HepG2 (cell line): ENCODE measurements around the gene PHIP. TPM values are rescaled to one million over a fixed set of nuclear protein-coding genes. Genes with fewer than 3 reads are reported as not detected.

Experiments
- ATAC-seq: fragments of 200-7000 bp; cut with Tn5 transposase; 3 replicates; pipeline ENCODE4 v1.9.1; 2020; ENCODE audit warnings: mild to moderate bottlenecking, moderate library complexity
- BruUV-seq: library from RNA; stranded (reverse); fragments of 400-500 nt; replicated peaks from 2 replicates; lab custom pipeline; 2021; lab: Mats Ljungman, UMichigan
- CTCF ChIA-PET: fragments of 300-600 bp; formaldehyde crosslinking; extraction: SDS; loops from one replicate; lab custom pipeline; 2021; ENCODE audit warnings: low total read pairs, inconsistent platforms, low intra/inter-chr PET ratio; lab: Yijun Ruan, JAX
- POLR2A ChIA-PET: fragments of 350-600 bp; sonication (Branson Sonifier 250); formaldehyde crosslinking; loops from one replicate; lab custom pipeline; 2020; ENCODE audit warnings: antibody characterized with exemption, inconsistent platforms; lab: Yijun Ruan, JAX
- DNase-seq: peaks from one replicate; pipeline ENCODE4 v3.0.0-alpha.2; 2015; ENCODE audit warnings: low spot score
- FAIRE-seq: peaks from 3 replicates; lab custom pipeline; 2011; peaks lifted over from hg19 to GRCh38; lab: Jason Lieb, UNC
- H2AFZ ChIP-seq: one replicate; pipeline ENCODE4 v1.6.1; 2011; ENCODE audit warnings: low read length, inconsistent platforms
- H3K27ac ChIP-seq: fragments of 300-600 bp; 3 replicates; pipeline ENCODE4 v1.8.0; 2011; ENCODE audit warnings: mixed run types, mild to moderate bottlenecking, mixed read lengths, low read length, inconsistent platforms; ENCODE audit not compliant: insufficient read depth; ENCODE audit errors: extremely low read length
- H3K27me3 ChIP-seq, 2 experiments: fragments of 200-600 bp in 1 of 2; 2 replicates in 1 of 2; 3 replicates in 1 of 2; pipeline versions ENCODE4 v1.6.0 to v1.8.0; 2011; ENCODE audit warnings: low read length in 2 of 2, mild to moderate bottlenecking in 2 of 2, moderate library complexity in 2 of 2, inconsistent platforms in 1 of 2; ENCODE audit not compliant: insufficient read depth in 2 of 2, control insufficient read depth in 1 of 2
- H3K36me3 ChIP-seq, 2 experiments: fragments of 200-600 bp in 1 of 2; replicated peaks in 1 of 2; 2 replicates in 1 of 2; 3 replicates in 1 of 2; pipeline versions ENCODE4 v1.5.1 to v1.8.0; 2011; ENCODE audit warnings: low read length in 2 of 2, inconsistent platforms in 1 of 2; ENCODE audit not compliant: insufficient read depth in 2 of 2, control insufficient read depth in 1 of 2
- H3K4me1 ChIP-seq: 2 replicates; pipeline ENCODE4 v1.5.1; 2012; ENCODE audit warnings: low read length, inconsistent platforms; ENCODE audit not compliant: insufficient read depth
- H3K4me2 ChIP-seq: 2 replicates; pipeline ENCODE4 v1.6.0; 2011; ENCODE audit warnings: low read depth, low read length, inconsistent platforms
- H3K4me3 ChIP-seq, 3 experiments: fragments of 200-600 bp in 1 of 3; sonication (generic), shearing (Covaris generic) in 1 of 3; replicated peaks in 1 of 3; 2 replicates each; pipeline ENCODE4 v1.5.1; 2011 to 2016; ENCODE audit warnings: low read length in 3 of 3, inconsistent platforms in 2 of 3, low read depth in 2 of 3, mild to moderate bottlenecking in 2 of 3, control low read depth in 1 of 3, mixed read lengths in 1 of 3; ENCODE audit not compliant: insufficient read depth in 1 of 3
- H3K79me2 ChIP-seq: one replicate; pipeline ENCODE4 v1.6.1; 2011; ENCODE audit warnings: low read length, inconsistent platforms; ENCODE audit not compliant: insufficient read depth
- H3K9ac ChIP-seq: 2 replicates; pipeline ENCODE4 v1.6.0; 2011; ENCODE audit warnings: mild to moderate bottlenecking, low read depth, low read length, inconsistent platforms; ENCODE audit not compliant: insufficient read depth
- H3K9me3 ChIP-seq: 2 replicates; pipeline ENCODE4 v1.5.1; 2012; ENCODE audit warnings: mild to moderate bottlenecking, low read length
- H4K20me1 ChIP-seq: 2 replicates; pipeline ENCODE4 v1.6.0; 2011; ENCODE audit warnings: inconsistent platforms, mild to moderate bottlenecking, low read length, moderate library complexity; ENCODE audit not compliant: insufficient read depth
- DBP ChIP-seq: sonication (generic); formaldehyde crosslinking; IDR thresholded peaks from 2 replicates; pipeline ENCODE4 v1.4.0; 2020; ENCODE audit warnings: missing genetic modification reagents; ENCODE audit errors: not compliant biosample characterization
- FOXM1 ChIP-seq: sonication (generic); formaldehyde crosslinking; IDR thresholded peaks from 2 replicates; pipeline ENCODE4 v1.5.0; 2020; ENCODE audit warnings: missing genetic modification reagents
- SP2 ChIP-seq: sonication (generic); formaldehyde crosslinking; IDR thresholded peaks from 2 replicates; pipeline ENCODE4 v1.5.1; 2020; ENCODE audit warnings: mild to moderate bottlenecking, missing genetic modification reagents
- ZMYM4 ChIP-seq: sonication (generic); formaldehyde crosslinking; IDR thresholded peaks from 2 replicates; pipeline ENCODE4 v1.8.1; 2023; ENCODE audit warnings: mild to moderate bottlenecking, missing genetic modification reagents
- ZNF18 ChIP-seq: sonication (generic); formaldehyde crosslinking; IDR thresholded peaks from 2 replicates; pipeline ENCODE4 v1.8.0; 2022; ENCODE audit warnings: mild to moderate bottlenecking, missing genetic modification reagents; ENCODE audit not compliant: insufficient replicate concordance
- ZNF331 ChIP-seq: sonication (generic); formaldehyde crosslinking; IDR thresholded peaks from 2 replicates; pipeline ENCODE4 v1.4.0; 2020; ENCODE audit warnings: missing genetic modification reagents
- ZNF670 ChIP-seq: sonication (generic); formaldehyde crosslinking; IDR thresholded peaks from 2 replicates; pipeline ENCODE4 v1.8.0; 2022; ENCODE audit warnings: mild to moderate bottlenecking, missing genetic modification reagents, borderline replicate concordance
- in situ Hi-C: cut with HindIII; loops from 2 replicates; pipeline ENCODE4 v1.10.0; 2017; ENCODE audit warnings: low pct_unique_long_range_greater_than_20kb; ENCODE audit not compliant: extremely low pct_ligation_motif_present
- intact Hi-C: fragments of 100-400 bp; cut with micrococcal nuclease; formaldehyde crosslinking; loops from one replicate; pipeline ENCODE4 v1.10.0; 2022; ENCODE audit not compliant: unreplicated experiment
- polyA plus RNA-seq, 8 experiments: library from polyadenylated mRNA; depleted of rRNA in 3 of 8; stranded (reverse) in 7 of 8; unstranded in 1 of 8; fragments of >200 nt; fragmentation: Illumina TruSeq in 4 of 8; extraction: Trizol in 4 of 8; gene quantifications; 2 replicates each; pipeline versions ENCODE4 v1.2.1 to v1.2.3, GENCODE V29; 2011 to 2016; ENCODE audit warnings: low read depth in 4 of 8, missing spikeins in 1 of 8, mixed read lengths in 1 of 8; ENCODE audit not compliant: insufficient read depth in 1 of 8
- total RNA-seq, 5 experiments: library from RNA; depleted of rRNA; stranded (reverse); fragments of >200 nt; fragmentation: Illumina TruSeq; extraction: Trizol; gene quantifications; 2 replicates each; pipeline ENCODE4 v1.2.3, GENCODE V29; 2016; ENCODE audit warnings: low read depth in 1 of 5

Gene PHIP
- total and polyA plus RNA-seq, 2 of the 13 experiments (the other 11 are each of a cell fraction or from before 2014, with no cell fraction given) = 6.5 to 23.5 TPM

- in situ Hi-C loops = no loop called here
- no peak for DNase-seq
- ChIA-PET CTCF (no interaction called here), POLR2A (no interaction called here)
- ATAC-seq = no peak
- no peak for FAIRE-seq
- H3K36me3 ChIP-seq = no peaks in the 10 kb centered on the region
- H3K4me2 ChIP-seq = no peak overlapping the region
- H3K27ac ChIP-seq = no peak overlapping the region
- no TSS peak for BruUV-seq
- H2AFZ ChIP-seq = no peak overlapping the region
- no peak overlapping the region for H3K4me3 ChIP-seq
- intact Hi-C loops = no loop called here
- no peaks in the 10 kb centered on the region; a peak in 1 of 5 replicates for H3K27me3 ChIP-seq
- H3K9ac ChIP-seq = no peak overlapping the region
- no peaks in the 10 kb centered on the region for H3K9me3 ChIP-seq
- peaks cover 11% of the 10 kb centered on the region; the same call in 1 of the 2 replicates for H3K4me1 ChIP-seq
- peaks cover 4% of the 10 kb centered on the region for H3K79me2 ChIP-seq
- H4K20me1 ChIP-seq = 0 out of 2 replicates have a peak, but pooled peaks cover 1% of the 10 kb centered on the region
- TF ChIP-seq SP2 (no peak), ZMYM4 (no peak), ZNF331 (CRISPR knock-in tag) (no peak), ZNF670 (CRISPR knock-in tag) (no peak), ZNF18 (CRISPR knock-in tag) (no peak), DBP (CRISPR knock-in tag) (no peak), FOXM1 (no peak)
Measured at GRCh38 chr6:79081663-79082062, 3.6 kb upstream of the PHIP start.
